Astrocyte (in vitro differentiated cells and primary cell): ENCODE data around the gene MYO3B. TPM values are rescaled to one million over a fixed set of nuclear protein-coding genes. Genes with fewer than 3 reads are reported as not detected.

Experiments used
- DNase-seq: peaks from one replicate; pipeline ENCODE4 v3.0.0-alpha.2; 2010; ENCODE audit warnings: low read depth
- FAIRE-seq: peaks from 2 replicates; lab custom pipeline; 2011; peaks lifted over from hg19 to GRCh38; lab: Jason Lieb, UNC
- H2AFZ ChIP-seq: 2 replicates; pipeline ENCODE4 v1.6.0; 2012; ENCODE audit warnings: low read depth, low read length, inconsistent platforms
- H3K27ac ChIP-seq: 2 replicates; pipeline ENCODE4 v1.5.1; 2011; ENCODE audit warnings: low read depth, low read length, inconsistent platforms
- H3K27me3 ChIP-seq: 2 replicates; pipeline ENCODE4 v1.6.0; 2011; ENCODE audit warnings: low read length, inconsistent platforms; ENCODE audit not compliant: insufficient read depth
- H3K36me3 ChIP-seq: 2 replicates; pipeline ENCODE4 v1.5.1; 2011; ENCODE audit warnings: low read length, inconsistent platforms; ENCODE audit not compliant: insufficient read depth
- H3K4me1 ChIP-seq: 2 replicates; pipeline ENCODE4 v1.5.1; 2011; ENCODE audit warnings: low read length, inconsistent platforms; ENCODE audit not compliant: insufficient read depth
- H3K4me2 ChIP-seq: 2 replicates; pipeline ENCODE4 v1.6.0; 2012; ENCODE audit warnings: low read length, inconsistent platforms
- H3K4me3 ChIP-seq: 2 replicates; pipeline ENCODE4 v1.5.1; 2011; ENCODE audit warnings: low read depth, mild to moderate bottlenecking, low read length, inconsistent platforms; ENCODE audit not compliant: insufficient read depth
- H3K79me2 ChIP-seq: 2 replicates; pipeline ENCODE4 v1.6.0; 2012; ENCODE audit warnings: mild to moderate bottlenecking, low read length, inconsistent platforms; ENCODE audit not compliant: insufficient read depth
- H3K9ac ChIP-seq: 2 replicates; pipeline ENCODE4 v1.6.0; 2012; ENCODE audit warnings: mild to moderate bottlenecking, low read length, inconsistent platforms
- H3K9me3 ChIP-seq: 2 replicates; pipeline ENCODE4 v1.5.1; 2012; ENCODE audit warnings: low read depth, mild to moderate bottlenecking, low read length, inconsistent platforms; ENCODE audit not compliant: insufficient read depth
- H4K20me1 ChIP-seq: 2 replicates; pipeline ENCODE4 v1.6.0; 2012; ENCODE audit warnings: low read length, inconsistent platforms; ENCODE audit not compliant: insufficient read depth
- H3K27ac Mint-ChIP-seq: one replicate; pipeline ENCODE4 v1.8.0; 2021; ENCODE audit warnings: mild to moderate bottlenecking, mixed read lengths; ENCODE audit not compliant: unreplicated experiment
- H3K27me3 Mint-ChIP-seq: one replicate; pipeline ENCODE4 v1.8.0; 2021; ENCODE audit warnings: low read depth, mixed read lengths; ENCODE audit not compliant: unreplicated experiment
- H3K36me3 Mint-ChIP-seq: one replicate; pipeline ENCODE4 v1.8.0; 2021; ENCODE audit warnings: low read depth, mixed read lengths; ENCODE audit not compliant: unreplicated experiment
- H3K4me1 Mint-ChIP-seq: one replicate; pipeline ENCODE4 v1.8.0; 2021; ENCODE audit warnings: low read depth, mixed read lengths; ENCODE audit not compliant: unreplicated experiment
- H3K4me3 Mint-ChIP-seq: one replicate; pipeline ENCODE4 v1.8.0; 2021; ENCODE audit warnings: mild to moderate bottlenecking, moderate library complexity, mixed read lengths; ENCODE audit not compliant: unreplicated experiment
- H3K9me3 Mint-ChIP-seq: one replicate; pipeline ENCODE4 v1.8.0; 2021; ENCODE audit warnings: mild to moderate bottlenecking, mixed read lengths; ENCODE audit not compliant: unreplicated experiment
- EZH2 ChIP-seq: IDR thresholded peaks from 2 replicates; pipeline ENCODE4 v1.6.1; 2012; ENCODE audit warnings: mild to moderate bottlenecking, low read length, inconsistent platforms; ENCODE audit not compliant: insufficient read depth
- total RNA-seq: library from RNA; stranded (reverse); gene quantifications from 2 replicates; pipeline ENCODE4 v1.2.1, GENCODE V29; 2021
- TF ChIP-seq, protein P1 (sequence below): IDR thresholded peaks from 2 replicates; pipeline ENCODE4 v1.5.1; 2011; ENCODE audit warnings: low read depth, mild to moderate bottlenecking, inconsistent platforms, low read length, moderate library complexity; ENCODE audit not compliant: insufficient read depth

MYO3B gene
- total RNA-seq, 1 donor from 2014 or later = not detected

DNA sequence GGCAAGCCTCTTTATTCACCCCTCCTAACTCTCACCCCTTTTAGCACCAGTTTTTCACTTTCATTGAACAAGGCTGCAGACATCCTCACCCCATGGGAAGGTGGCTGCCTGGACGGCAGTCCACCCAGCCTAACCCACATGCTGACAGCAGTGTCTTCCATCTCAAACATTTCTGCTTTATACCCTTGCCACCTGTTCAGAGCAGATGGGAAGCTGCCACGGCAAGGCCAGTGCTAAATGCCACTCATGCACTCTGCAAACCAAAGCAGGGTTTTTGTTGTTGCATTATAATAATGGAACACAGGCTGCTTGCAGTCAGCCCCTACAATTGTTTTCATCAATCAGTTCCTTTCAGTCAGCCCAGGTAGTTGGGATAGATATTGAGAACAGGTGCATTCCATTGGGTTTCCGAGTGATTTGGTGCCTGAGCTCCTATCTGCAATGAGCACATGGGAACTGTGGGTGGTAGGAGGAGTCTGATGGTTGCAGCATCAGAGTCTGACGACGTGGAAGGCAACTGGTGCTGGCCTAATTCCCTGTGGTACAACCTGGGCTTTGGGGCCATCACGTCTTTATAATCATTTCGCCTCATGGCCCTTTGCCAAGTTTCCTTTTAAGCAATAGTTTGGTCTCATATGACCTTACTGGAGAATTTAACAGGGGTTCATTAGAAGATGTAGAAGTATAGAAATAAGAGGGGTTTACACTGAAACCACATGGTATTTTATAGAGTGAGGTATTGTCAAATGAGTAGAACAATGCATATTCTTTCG lies 284.7 kb downstream of the MYO3B start:
- no peak overlapping the region for H3K4me3 Mint-ChIP-seq
- H3K9me3 Mint-ChIP-seq = no peaks in the 10 kb centered on the region
- FAIRE-seq = no peak
- no peaks in the 10 kb centered on the region for H3K79me2 ChIP-seq
- H3K27ac ChIP-seq = no peak overlapping the region
- H3K27ac Mint-ChIP-seq = no peak overlapping the region
- no peaks in the 10 kb centered on the region for H3K4me1 Mint-ChIP-seq
- no peaks in the 10 kb centered on the region for H4K20me1 ChIP-seq
- H3K4me3 ChIP-seq = no peak overlapping the region
- peaks cover 10% of the 10 kb centered on the region for H3K27me3 Mint-ChIP-seq
- H3K36me3 Mint-ChIP-seq = peaks cover 2% of the 10 kb centered on the region
- DNase-seq = no peak
- TF ChIP-seq EZH2 = no peak
- TF ChIP-seq, protein P1, sequence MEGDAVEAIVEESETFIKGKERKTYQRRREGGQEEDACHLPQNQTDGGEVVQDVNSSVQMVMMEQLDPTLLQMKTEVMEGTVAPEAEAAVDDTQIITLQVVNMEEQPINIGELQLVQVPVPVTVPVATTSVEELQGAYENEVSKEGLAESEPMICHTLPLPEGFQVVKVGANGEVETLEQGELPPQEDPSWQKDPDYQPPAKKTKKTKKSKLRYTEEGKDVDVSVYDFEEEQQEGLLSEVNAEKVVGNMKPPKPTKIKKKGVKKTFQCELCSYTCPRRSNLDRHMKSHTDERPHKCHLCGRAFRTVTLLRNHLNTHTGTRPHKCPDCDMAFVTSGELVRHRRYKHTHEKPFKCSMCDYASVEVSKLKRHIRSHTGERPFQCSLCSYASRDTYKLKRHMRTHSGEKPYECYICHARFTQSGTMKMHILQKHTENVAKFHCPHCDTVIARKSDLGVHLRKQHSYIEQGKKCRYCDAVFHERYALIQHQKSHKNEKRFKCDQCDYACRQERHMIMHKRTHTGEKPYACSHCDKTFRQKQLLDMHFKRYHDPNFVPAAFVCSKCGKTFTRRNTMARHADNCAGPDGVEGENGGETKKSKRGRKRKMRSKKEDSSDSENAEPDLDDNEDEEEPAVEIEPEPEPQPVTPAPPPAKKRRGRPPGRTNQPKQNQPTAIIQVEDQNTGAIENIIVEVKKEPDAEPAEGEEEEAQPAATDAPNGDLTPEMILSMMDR = no peak
- no peak overlapping the region for H3K9ac ChIP-seq
- H2AFZ ChIP-seq = no peak overlapping the region
- H3K4me1 ChIP-seq = no peaks in the 10 kb centered on the region
- H3K9me3 ChIP-seq = no peaks in the 10 kb centered on the region
- no peaks in the 10 kb centered on the region for H3K27me3 ChIP-seq
- H3K36me3 ChIP-seq = no peaks in the 10 kb centered on the region
- no peak overlapping the region for H3K4me2 ChIP-seq

DNA sequence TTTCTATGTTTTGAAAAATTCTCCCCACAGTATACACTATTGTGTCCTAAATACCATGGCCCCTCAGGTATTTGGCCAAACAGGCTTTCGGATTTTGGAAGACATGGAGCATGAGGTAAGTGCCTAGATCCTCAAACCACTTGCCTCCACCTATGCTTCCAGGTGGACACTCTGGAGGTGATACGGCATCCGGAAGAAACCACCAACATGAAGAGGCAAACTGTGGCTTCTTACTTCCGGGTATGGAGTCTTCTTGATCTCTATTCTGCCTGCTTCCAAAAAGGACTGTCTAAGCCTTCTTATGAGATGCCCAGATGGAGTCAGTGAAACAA lies 285.2 kb downstream of the MYO3B start:
- DNase-seq = no peak
- Histone ChIP-seq H3K27ac (no peak overlapping the region), H2AFZ (no peak overlapping the region), H4K20me1 (no peaks in the 10 kb centered on the region), H3K4me2 (no peak overlapping the region), H3K27me3 (no peaks in the 10 kb centered on the region), H3K9ac (no peak overlapping the region), H3K79me2 (no peaks in the 10 kb centered on the region), H3K4me1 (no peaks in the 10 kb centered on the region), H3K9me3 (no peaks in the 10 kb centered on the region), H3K4me3 (no peak overlapping the region), H3K36me3 (no peaks in the 10 kb centered on the region)
- no peak for FAIRE-seq
- peaks cover 10% of the 10 kb centered on the region for H3K27me3 Mint-ChIP-seq
- H3K9me3 Mint-ChIP-seq = no peaks in the 10 kb centered on the region
- no peak overlapping the region for H3K4me3 Mint-ChIP-seq
- peaks cover 2% of the 10 kb centered on the region for H3K36me3 Mint-ChIP-seq
- H3K27ac Mint-ChIP-seq = no peak overlapping the region
- H3K4me1 Mint-ChIP-seq = peaks cover 2% of the 10 kb centered on the region
- TF ChIP-seq EZH2 = no peak
- TF ChIP-seq, protein P1 = no peak

DNA sequence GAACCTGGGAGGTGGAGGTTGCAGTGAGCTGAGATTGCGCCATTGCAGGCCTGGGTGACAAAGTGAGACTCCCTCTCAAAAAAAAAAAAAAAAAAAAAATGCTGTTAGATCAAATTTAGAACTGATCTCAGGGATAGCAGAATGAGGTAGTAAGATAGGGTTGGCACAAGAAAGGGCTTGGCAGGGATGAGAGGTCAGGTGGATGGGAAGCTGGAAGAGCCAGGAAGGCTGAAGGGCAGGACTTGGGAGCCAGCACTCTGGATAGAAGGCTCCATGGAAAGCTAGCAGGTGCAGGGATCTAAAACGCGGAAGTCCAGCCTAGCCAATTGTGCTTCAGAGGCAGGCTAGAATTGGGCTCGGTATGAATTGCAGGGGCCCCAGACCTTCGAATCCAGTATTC lies 286.3 kb downstream of the MYO3B start:
- Histone ChIP-seq H3K4me3 (no peak overlapping the region), H4K20me1 (no peaks in the 10 kb centered on the region), H3K9ac (no peak overlapping the region), H3K36me3 (no peaks in the 10 kb centered on the region), H3K79me2 (no peaks in the 10 kb centered on the region), H3K4me1 (no peaks in the 10 kb centered on the region), H3K27ac (no peak overlapping the region), H2AFZ (no peak overlapping the region), H3K27me3 (no peaks in the 10 kb centered on the region), H3K9me3 (no peaks in the 10 kb centered on the region), H3K4me2 (no peak overlapping the region)
- Mint-ChIP-seq H3K9me3 (no peaks in the 10 kb centered on the region), H3K36me3 (no peaks in the 10 kb centered on the region), H3K27ac (no peak overlapping the region), H3K4me3 (no peak overlapping the region), H3K4me1 (peaks cover 2% of the 10 kb centered on the region), H3K27me3 (peaks cover 10% of the 10 kb centered on the region)
- DNase-seq = no peak
- TF ChIP-seq EZH2 = no peak
- TF ChIP-seq, protein P1 = no peak
- FAIRE-seq = no peak
